Measurements from ENCODE around the gene PTGDR.

PTGDR gene

GRCh38 chr14:52272375-52272774 lies 4.9 kb downstream of the PTGDR start:
- H3K9ac ChIP-seq (ENCODE audit: low read depth, low read length) = no peak overlapping the region
- no peaks in the 10 kb centered on the region for H3K4me1 ChIP-seq (ENCODE audit: insufficient read depth, low read length)
- no peaks in the 10 kb centered on the region for H3K9me3 ChIP-seq (ENCODE audit: control insufficient read depth, insufficient read depth, low read length)
- no peaks in the 10 kb centered on the region for H3K36me3 ChIP-seq (ENCODE audit: insufficient read depth, low read length)

GRCh38 chr14:52275372-52275771 lies 7.9 kb downstream of the PTGDR start:
- no peaks in the 10 kb centered on the region for H3K36me3 ChIP-seq (ENCODE audit: insufficient read depth, low read length)
- H3K4me1 ChIP-seq (ENCODE audit: insufficient read depth, low read length) = peaks cover 9% of the 10 kb centered on the region; the same call in 1 of the 2 replicates
- H3K9me3 ChIP-seq (ENCODE audit: control insufficient read depth, insufficient read depth, low read length) = no peaks in the 10 kb centered on the region
- no peak overlapping the region for H3K9ac ChIP-seq (ENCODE audit: low read depth, low read length)

- H3K9ac ChIP-seq (ENCODE audit: low read depth, low read length) = no peak overlapping the region
- H3K36me3 ChIP-seq (ENCODE audit: insufficient read depth, low read length) = no peaks in the 10 kb centered on the region
- no peaks in the 10 kb centered on the region for H3K9me3 ChIP-seq (ENCODE audit: control insufficient read depth, insufficient read depth, low read length)
- peaks cover 9% of the 10 kb centered on the region; the same call in 1 of the 2 replicates for H3K4me1 ChIP-seq (ENCODE audit: insufficient read depth, low read length)
These were observed 10.1 kb downstream of the PTGDR start for GRCh38 chr14:52277552-52277951.

- Histone ChIP-seq H3K9ac (ENCODE audit: low read depth, low read length) (no peak overlapping the region), H3K4me1 (ENCODE audit: insufficient read depth, low read length) (peaks cover 20% of the 10 kb centered on the region; the same call in 1 of the 2 replicates), H3K36me3 (ENCODE audit: insufficient read depth, low read length) (no peaks in the 10 kb centered on the region), H3K9me3 (ENCODE audit: control insufficient read depth, insufficient read depth, low read length) (no peaks in the 10 kb centered on the region)
These were observed 11.9 kb downstream of the PTGDR start for GRCh38 chr14:52279408-52279807.

- Histone ChIP-seq H3K36me3 (ENCODE audit: insufficient read depth, low read length) (no peaks in the 10 kb centered on the region), H3K9ac (ENCODE audit: low read depth, low read length) (no peak overlapping the region), H3K9me3 (ENCODE audit: control insufficient read depth, insufficient read depth, low read length) (no peaks in the 10 kb centered on the region), H3K4me1 (ENCODE audit: insufficient read depth, low read length) (peaks cover 25% of the 10 kb centered on the region; the same call in 1 of the 2 replicates)
These were observed 15.6 kb downstream of the PTGDR start for GRCh38 chr14:52283099-52283498.

- Histone ChIP-seq H3K36me3 (ENCODE audit: insufficient read depth, low read length) (no peaks in the 10 kb centered on the region), H3K4me1 (ENCODE audit: insufficient read depth, low read length) (peaks cover 17% of the 10 kb centered on the region; the same call in 1 of the 2 replicates), H3K9me3 (ENCODE audit: control insufficient read depth, insufficient read depth, low read length) (no peaks in the 10 kb centered on the region), H3K9ac (ENCODE audit: low read depth, low read length) (no peak overlapping the region)
These were observed 19.5 kb downstream of the PTGDR start for GRCh38 chr14:52286661-52287649.

- Histone ChIP-seq H3K9me3 (ENCODE audit: control insufficient read depth, insufficient read depth, low read length) (no peaks in the 10 kb centered on the region), H3K4me1 (ENCODE audit: insufficient read depth, low read length) (no peaks in the 10 kb centered on the region), H3K36me3 (ENCODE audit: insufficient read depth, low read length) (no peaks in the 10 kb centered on the region), H3K9ac (ENCODE audit: low read depth, low read length) (no peak overlapping the region)
These were observed 28.9 kb downstream of the PTGDR start for GRCh38 chr14:52296378-52296777.

- H3K9ac ChIP-seq (ENCODE audit: low read depth, low read length) = no peak overlapping the region
- H3K4me1 ChIP-seq (ENCODE audit: insufficient read depth, low read length) = no peaks in the 10 kb centered on the region
- H3K36me3 ChIP-seq (ENCODE audit: insufficient read depth, low read length) = no peaks in the 10 kb centered on the region
- H3K9me3 ChIP-seq (ENCODE audit: control insufficient read depth, insufficient read depth, low read length) = no peaks in the 10 kb centered on the region
These were observed 31.3 kb downstream of the PTGDR start for GRCh38 chr14:52298795-52299194.

- no peak overlapping the region for H3K9ac ChIP-seq (ENCODE audit: low read depth, low read length)
- H3K36me3 ChIP-seq (ENCODE audit: insufficient read depth, low read length) = no peaks in the 10 kb centered on the region
- H3K9me3 ChIP-seq (ENCODE audit: control insufficient read depth, insufficient read depth, low read length) = no peaks in the 10 kb centered on the region
- H3K4me1 ChIP-seq (ENCODE audit: insufficient read depth, low read length) = no peaks in the 10 kb centered on the region
These were observed 32.3 kb downstream of the PTGDR start for GRCh38 chr14:52299692-52300278.

- Histone ChIP-seq H3K36me3 (ENCODE audit: insufficient read depth, low read length) (no peaks in the 10 kb centered on the region), H3K9me3 (ENCODE audit: control insufficient read depth, insufficient read depth, low read length) (no peaks in the 10 kb centered on the region), H3K9ac (ENCODE audit: low read depth, low read length) (no peak overlapping the region), H3K4me1 (ENCODE audit: insufficient read depth, low read length) (no peaks in the 10 kb centered on the region)
These were observed 35.7 kb downstream of the PTGDR start for GRCh38 chr14:52303236-52303635.

GRCh38 chr14:52304248-52304904 lies 36.9 kb downstream of the PTGDR start:
- H3K9ac ChIP-seq (ENCODE audit: low read depth, low read length) = no peak overlapping the region

GRCh38 chr14:52305014-52305413 lies 37.5 kb downstream of the PTGDR start:
- no peak overlapping the region for H3K9ac ChIP-seq (ENCODE audit: low read depth, low read length)
- no peaks in the 10 kb centered on the region for H3K9me3 ChIP-seq (ENCODE audit: control insufficient read depth, insufficient read depth, low read length)
- H3K36me3 ChIP-seq (ENCODE audit: insufficient read depth, low read length) = no peaks in the 10 kb centered on the region
- no peaks in the 10 kb centered on the region for H3K4me1 ChIP-seq (ENCODE audit: insufficient read depth, low read length)

More at GRCh38 chr14:52304248-52304904, 36.9 kb downstream of the PTGDR start:
- Histone ChIP-seq H3K9me3 (ENCODE audit: control insufficient read depth, insufficient read depth, low read length) (no peaks in the 10 kb centered on the region), H3K4me1 (ENCODE audit: insufficient read depth, low read length) (no peaks in the 10 kb centered on the region), H3K36me3 (ENCODE audit: insufficient read depth, low read length) (no peaks in the 10 kb centered on the region)

- Histone ChIP-seq H3K9ac (ENCODE audit: low read depth, low read length) (no peak overlapping the region), H3K36me3 (ENCODE audit: insufficient read depth, low read length) (no peaks in the 10 kb centered on the region), H3K4me1 (ENCODE audit: insufficient read depth, low read length) (no peaks in the 10 kb centered on the region), H3K9me3 (ENCODE audit: control insufficient read depth, insufficient read depth, low read length) (no peaks in the 10 kb centered on the region)
These were observed 39.9 kb downstream of the PTGDR start for GRCh38 chr14:52307376-52307775.

- H3K4me1 ChIP-seq (ENCODE audit: insufficient read depth, low read length) = no peaks in the 10 kb centered on the region
- H3K9ac ChIP-seq (ENCODE audit: low read depth, low read length) = no peak overlapping the region
- H3K9me3 ChIP-seq (ENCODE audit: control insufficient read depth, insufficient read depth, low read length) = no peaks in the 10 kb centered on the region
- no peaks in the 10 kb centered on the region for H3K36me3 ChIP-seq (ENCODE audit: insufficient read depth, low read length)
These were observed 40.4 kb downstream of the PTGDR start for GRCh38 chr14:52307905-52308304.

Measured in ES-I3 (cell line).